Lung (tissue), 12 donors: ENCODE measurements around the gene CACNA1C. TPM values are rescaled to one million over a fixed set of nuclear protein-coding genes. Genes with fewer than 3 reads are reported as not detected.

Experiments
- ATAC-seq: fragments of 200-7000 bp; cut with Tn5 transposase; one replicate; pipeline ENCODE4 v1.9.1; 2020; ENCODE audit warnings: moderate number of reproducible peaks; ENCODE audit not compliant: insufficient read depth, low FRiP score
- DNase-seq, 3 donors: peaks; one replicate each; pipeline ENCODE4 v3.0.0-alpha.2; 2013 to 2017
- H3K27ac ChIP-seq, 2 donors: one replicate each; pipeline ENCODE4 v1.5.1; 2013; ENCODE audit warnings: mild to moderate bottlenecking in 2 of 2, moderate library complexity in 2 of 2, control low read depth in 1 of 2, inconsistent platforms in 1 of 2, low read depth in 1 of 2, low read length in 1 of 2
- H3K27me3 ChIP-seq, 3 donors: one replicate each; pipeline ENCODE4 v1.5.1; 2013; ENCODE audit warnings: low read length in 2 of 3; ENCODE audit not compliant: control insufficient read depth in 3 of 3, insufficient read depth in 3 of 3
- H3K36me3 ChIP-seq, 4 donors: one replicate each; pipeline ENCODE4 v1.5.1; 2013; ENCODE audit warnings: low read length in 4 of 4, mild to moderate bottlenecking in 1 of 4, moderate library complexity in 1 of 4; ENCODE audit not compliant: control insufficient read depth in 4 of 4, insufficient read depth in 4 of 4
- H3K4me1 ChIP-seq, 5 donors: one replicate each; pipeline ENCODE4 v1.5.1; 2013; ENCODE audit warnings: low read length in 5 of 5, mild to moderate bottlenecking in 2 of 5, moderate library complexity in 1 of 5; ENCODE audit not compliant: control insufficient read depth in 5 of 5, insufficient read depth in 5 of 5
- H3K4me3 ChIP-seq: one replicate; pipeline ENCODE4 v1.5.1; 2013; ENCODE audit warnings: mild to moderate bottlenecking, control low read depth, moderate library complexity
- H3K9ac ChIP-seq, 2 donors: one replicate each; pipeline ENCODE4 v1.5.1; 2013; ENCODE audit warnings: low read length in 2 of 2, control low read depth in 1 of 2; ENCODE audit not compliant: insufficient read depth in 1 of 2
- H3K9me3 ChIP-seq, 4 donors: one replicate each; pipeline ENCODE4 v1.5.1; 2013; ENCODE audit warnings: low read length in 3 of 4, mild to moderate bottlenecking in 1 of 4, moderate library complexity in 1 of 4; ENCODE audit not compliant: control insufficient read depth in 4 of 4, insufficient read depth in 3 of 4
- WGBS, 2 donors: extraction: QIAGEN DNeasy Blood & Tissue Kit; methylation state at CpG; one replicate each; pipeline ENCODE4 v1.1.7; 2013; 5-methylcytosine and 5-hydroxymethylcytosine counted together
- polyA plus RNA-seq, 2 donors: library from polyadenylated mRNA; stranded (reverse); fragments of 200-250 nt; gene quantifications; one replicate each; pipeline ENCODE4 v1.2.1, GENCODE V29; 2013
- total RNA-seq, 2 donors: library from RNA; depleted of rRNA in 1 of 2; stranded (reverse); fragments of >200 nt in 1 of 2; gene quantifications; one replicate each; pipeline ENCODE4 v1.2.1, GENCODE V29; 2014 to 2021
- TF ChIP-seq, protein P1 (sequence below): IDR thresholded peaks from 2 replicates; pipeline ENCODE4 v1.5.1; 2012; ENCODE audit warnings: mild to moderate bottlenecking; ENCODE audit errors: control extremely low read depth, extremely low read depth
- donor health status: control.
- donor health status: control.
- donor health status: Bipolar disorder and iron deficiency.
- donor health status: healthy.
- donor health status: DM: yes; HTN: yes; CAD: no.

The CACNA1C gene
- total and polyA plus RNA-seq, 4 donors = 3.2 to 17.5 (median 7.5) TPM

DNA sequence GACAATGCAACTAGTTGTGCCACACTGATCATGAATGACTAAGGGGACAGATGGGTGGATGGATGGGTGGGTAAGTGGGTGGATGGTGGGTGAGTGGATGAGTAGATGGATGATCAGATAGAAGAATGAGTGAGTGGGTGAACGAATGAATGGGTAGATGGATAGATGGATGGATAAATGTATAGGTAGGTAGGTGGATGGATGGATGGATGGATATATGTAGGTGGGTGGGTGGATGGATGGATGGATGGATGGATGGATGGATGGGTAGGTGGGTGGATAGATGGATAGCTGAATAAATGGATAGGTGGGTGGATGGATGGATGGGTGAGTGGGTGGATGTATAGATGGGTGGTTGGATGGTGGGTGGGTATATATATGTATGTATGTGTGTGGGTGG is 393.2 kb downstream of the CACNA1C start:
- Histone ChIP-seq H3K9me3 (no peaks in the 10 kb centered on the region), H3K27me3 (no peaks in the 10 kb centered on the region), H3K4me3 (no peak overlapping the region), H3K27ac (no peak overlapping the region), H3K36me3 (peaks cover 0 to 4% (median 0%) of the 10 kb centered on the region in 4 donors), H3K9ac (no peak overlapping the region), H3K4me1 (no peaks in the 10 kb centered on the region)
- ATAC-seq (no peak), DNase-seq (no peak)
- 71 to 91% methylated on average over 1 of the region's 1 CpG for WGBS, 2 donors
- TF ChIP-seq, protein P1, sequence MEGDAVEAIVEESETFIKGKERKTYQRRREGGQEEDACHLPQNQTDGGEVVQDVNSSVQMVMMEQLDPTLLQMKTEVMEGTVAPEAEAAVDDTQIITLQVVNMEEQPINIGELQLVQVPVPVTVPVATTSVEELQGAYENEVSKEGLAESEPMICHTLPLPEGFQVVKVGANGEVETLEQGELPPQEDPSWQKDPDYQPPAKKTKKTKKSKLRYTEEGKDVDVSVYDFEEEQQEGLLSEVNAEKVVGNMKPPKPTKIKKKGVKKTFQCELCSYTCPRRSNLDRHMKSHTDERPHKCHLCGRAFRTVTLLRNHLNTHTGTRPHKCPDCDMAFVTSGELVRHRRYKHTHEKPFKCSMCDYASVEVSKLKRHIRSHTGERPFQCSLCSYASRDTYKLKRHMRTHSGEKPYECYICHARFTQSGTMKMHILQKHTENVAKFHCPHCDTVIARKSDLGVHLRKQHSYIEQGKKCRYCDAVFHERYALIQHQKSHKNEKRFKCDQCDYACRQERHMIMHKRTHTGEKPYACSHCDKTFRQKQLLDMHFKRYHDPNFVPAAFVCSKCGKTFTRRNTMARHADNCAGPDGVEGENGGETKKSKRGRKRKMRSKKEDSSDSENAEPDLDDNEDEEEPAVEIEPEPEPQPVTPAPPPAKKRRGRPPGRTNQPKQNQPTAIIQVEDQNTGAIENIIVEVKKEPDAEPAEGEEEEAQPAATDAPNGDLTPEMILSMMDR = no peak

DNA sequence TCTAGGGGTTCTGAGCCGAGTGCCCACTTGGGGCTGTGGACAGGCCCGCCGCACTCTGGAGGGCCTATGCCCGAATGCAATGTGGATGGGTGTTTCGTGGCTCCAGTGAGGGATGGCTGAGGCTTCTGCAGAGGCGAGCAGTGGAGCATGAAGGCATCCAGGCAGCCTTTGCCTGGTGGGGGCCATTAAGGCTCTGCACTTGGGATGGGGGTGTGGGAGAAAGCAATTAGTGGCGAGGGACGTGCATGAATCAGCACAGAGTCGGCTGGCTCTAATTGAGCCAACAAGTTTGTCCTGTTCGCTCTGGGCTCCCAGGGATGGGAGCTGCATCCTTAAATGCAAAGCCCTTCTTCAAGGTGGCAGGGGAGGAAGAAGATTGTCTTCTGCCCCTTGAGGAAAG is 395.1 kb downstream of the CACNA1C start:
- H3K27ac ChIP-seq = no peak overlapping the region
- no peak for ATAC-seq
- H3K27me3 ChIP-seq = no peaks in the 10 kb centered on the region

DNA sequence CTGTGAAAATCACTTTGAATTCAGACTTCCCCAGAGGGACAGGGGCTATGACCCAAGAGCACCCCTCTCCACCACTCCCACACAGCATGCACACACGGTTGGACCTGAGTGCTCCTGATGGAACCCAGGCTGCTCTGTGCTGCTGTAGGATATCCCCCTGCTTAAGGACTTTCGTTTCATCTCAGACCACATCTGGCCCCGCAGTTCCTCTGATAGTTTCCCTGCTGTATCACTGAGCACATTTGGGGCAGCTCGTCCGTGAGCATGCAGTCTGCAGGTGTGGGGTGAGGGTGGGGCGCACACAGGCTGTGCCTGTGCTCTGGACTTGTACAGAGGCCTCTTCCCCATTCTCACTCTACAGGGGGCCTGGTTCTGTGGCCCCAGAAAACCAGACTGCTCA is 396.8 kb downstream of the CACNA1C start:
- TF ChIP-seq, protein P1 = no peak
- H3K9ac ChIP-seq = no peak overlapping the region
- ATAC-seq = no peak
- H3K27me3 ChIP-seq = no peaks in the 10 kb centered on the region
- WGBS, 2 donors = 49 to 65% methylated on average over 6 of the region's 6 CpGs
- H3K4me3 ChIP-seq = no peak overlapping the region
- DNase-seq = no peak
- H3K36me3 ChIP-seq = peaks cover 0 to 5% (median 0%) of the 10 kb centered on the region in 4 donors
- no peaks in the 10 kb centered on the region for H3K9me3 ChIP-seq
- H3K4me1 ChIP-seq = peaks cover 0 to 4% (median 0%) of the 10 kb centered on the region in 5 donors
- H3K27ac ChIP-seq = no peak overlapping the region

More for the DNA sequence above, 395.1 kb downstream of the CACNA1C start:
- H3K9me3 ChIP-seq = no peaks in the 10 kb centered on the region
- no peak overlapping the region for H3K4me3 ChIP-seq
- no peaks in the 10 kb centered on the region for H3K4me1 ChIP-seq
- WGBS, 2 donors = 88 to 93% methylated on average over 10 of the region's 10 CpGs
- no peak for DNase-seq
- H3K9ac ChIP-seq = no peak overlapping the region
- peaks cover 0 to 5% (median 0%) of the 10 kb centered on the region in 4 donors for H3K36me3 ChIP-seq
- TF ChIP-seq, protein P1 = no peak

DNA sequence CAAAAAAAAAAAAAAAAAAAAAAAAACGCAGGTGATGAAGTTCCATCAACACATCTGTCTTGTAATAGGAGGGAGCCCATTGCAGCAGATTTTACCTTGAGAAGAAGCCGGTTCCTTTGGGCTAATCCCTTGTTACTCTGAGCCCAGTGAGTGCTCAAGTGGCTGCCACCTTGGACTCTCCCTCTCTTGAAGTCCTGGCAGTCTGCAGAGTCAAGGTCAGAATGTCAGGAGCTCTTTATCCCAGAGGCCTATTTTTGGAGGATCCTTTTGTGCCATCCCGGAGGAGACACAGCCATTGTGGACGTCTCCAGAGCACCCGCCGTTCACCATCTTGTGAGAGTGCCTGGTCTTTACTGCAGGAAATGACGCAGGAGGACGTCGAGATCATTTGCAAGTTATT is 397.8 kb downstream of the CACNA1C start:
- DNase-seq (no peak), ATAC-seq (no peak)
- 83 to 88% methylated on average over 9 of the region's 9 CpGs for WGBS, 2 donors
- H3K36me3 ChIP-seq = peaks cover 0 to 5% (median 0%) of the 10 kb centered on the region in 4 donors
- no peak overlapping the region for H3K27ac ChIP-seq
- H3K4me1 ChIP-seq = peaks cover 0 to 4% (median 0%) of the 10 kb centered on the region in 5 donors
- TF ChIP-seq, protein P1 = no peak
- no peaks in the 10 kb centered on the region for H3K27me3 ChIP-seq
- no peak overlapping the region for H3K9ac ChIP-seq
- H3K4me3 ChIP-seq = no peak overlapping the region
- peaks cover 0 to under 1% (median 0%) of the 10 kb centered on the region in 4 donors for H3K9me3 ChIP-seq
